Suprapubic skin (tissue), 4 donors: Measurements from ENCODE around the gene TMPRSS13.

ENCODE experiments used
- CTCF ChIP-seq, 2 donors: fragments of 200-600 bp in 1 of 2; fragments of 450-650 bp in 1 of 2; sonication (generic) in 1 of 2; IDR thresholded peaks; one replicate each; pipeline ENCODE4 v1.5.1; 2016 to 2019; ENCODE audit warnings: antibody characterized with exemption in 2 of 2, mild to moderate bottlenecking in 1 of 2, moderate library complexity in 1 of 2
- EP300 ChIP-seq: sonication (generic); formaldehyde crosslinking; IDR thresholded peaks from one replicate; pipeline ENCODE4 v1.6.1; 2017; ENCODE audit warnings: antibody characterized with exemption
- POLR2A ChIP-seq, 2 donors: fragments of 450-650 bp; IDR thresholded peaks; one replicate each; pipeline ENCODE4 v1.6.1; 2017; ENCODE audit warnings: antibody characterized with exemption in 2 of 2, mild to moderate bottlenecking in 2 of 2, moderate library complexity in 2 of 2
- POLR2AphosphoS5 ChIP-seq, 3 donors: sonication (generic); formaldehyde crosslinking; IDR thresholded peaks; one replicate each; pipeline ENCODE4 v1.6.1; 2017; ENCODE audit warnings: antibody characterized with exemption in 3 of 3

DNA sequence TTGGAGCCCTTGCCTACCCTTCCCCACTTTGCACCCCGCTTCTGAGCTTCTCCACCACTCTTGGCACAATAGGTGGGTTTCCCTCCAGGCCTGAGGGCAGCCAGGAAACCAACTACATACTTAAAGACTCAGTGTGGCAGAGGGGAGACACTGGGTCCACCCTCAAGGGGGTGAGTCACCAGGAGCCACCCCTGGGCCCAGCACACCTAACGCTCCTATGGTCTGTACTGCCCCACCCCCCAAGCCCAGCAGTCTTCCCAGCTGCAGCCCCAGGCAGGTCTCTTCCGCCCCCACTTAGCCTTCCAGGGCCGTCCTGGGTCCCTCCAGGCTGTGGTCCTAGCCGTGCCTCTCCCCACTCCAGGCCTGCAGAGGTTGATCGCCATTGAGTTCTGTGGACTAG lies 3.2 kb upstream of the TMPRSS13 start:
- TF ChIP-seq POLR2A (IDR thresholded peaks at IDR 0.05) (no peak), CTCF (IDR thresholded peaks at IDR 0.05) (no peak), POLR2AphosphoS5 (IDR thresholded peaks at IDR 0.05) (no peak), EP300 (no peak)
